Body of pancreas (tissue), 4 donors: ENCODE measurements around the gene FARS2.

Experiments
- CTCF ChIP-seq, 7 experiments: fragments of 450-650 bp in 4 of 7; fragments of 200-600 bp in 3 of 7; sonication (generic) in 3 of 7; IDR thresholded peaks; one replicate each; pipeline ENCODE4 v1.5.1; 2016 to 2019; ENCODE audit warnings: antibody characterized with exemption in 7 of 7
- POLR2A ChIP-seq, 3 donors: fragments of 450-650 bp; IDR thresholded peaks; one replicate each; pipeline ENCODE4 v1.6.1; 2016; ENCODE audit warnings: antibody characterized with exemption in 3 of 3, mild to moderate bottlenecking in 2 of 3

GRCh38 chr6:5282191-5282623 is 20.9 kb downstream of the FARS2 start:
- TF ChIP-seq POLR2A (IDR thresholded peaks at IDR 0.05), result no peak
- no peak for TF ChIP-seq CTCF (IDR thresholded peaks at IDR 0.05)
